MCF 10A (cell line): ENCODE data around the gene USP10. TPM values are rescaled to one million over a fixed set of nuclear protein-coding genes. Genes with fewer than 3 reads are reported as not detected.

Experiments
- BruUV-seq: library from RNA; stranded (reverse); fragments of 400-500 nt; replicated peaks from 2 replicates; lab custom pipeline; 2021; lab: Mats Ljungman, UMichigan
- CTCF ChIA-PET: fragments of 300-600 bp; sonication (Branson Sonifier 250); formaldehyde crosslinking; extraction: SDS; loops from one replicate; lab custom pipeline; 2021; ENCODE audit warnings: antibody characterized with exemption, inconsistent platforms; lab: Yijun Ruan, JAX
- POLR2A ChIA-PET: fragments of 300-600, 350-650 bp; sonication (Branson Sonifier 250); formaldehyde crosslinking; extraction: SDS; loops from one replicate; lab custom pipeline; 2020; ENCODE audit warnings: antibody characterized with exemption, inconsistent platforms; lab: Yijun Ruan, JAX
- DNase-seq: peaks from one replicate; pipeline ENCODE4 v3.0.0-alpha.2; 2018; ENCODE audit not compliant: unreplicated experiment
- H3K27ac Mint-ChIP-seq: one replicate; pipeline ENCODE4 v1.8.0; 2022; ENCODE audit warnings: mild to moderate bottlenecking, low read depth, mixed read lengths; ENCODE audit not compliant: unreplicated experiment
- H3K27me3 Mint-ChIP-seq: one replicate; pipeline ENCODE4 v1.8.0; 2022; ENCODE audit warnings: mixed read lengths; ENCODE audit not compliant: insufficient read depth, unreplicated experiment
- H3K36me3 Mint-ChIP-seq: one replicate; pipeline ENCODE4 v1.8.0; 2022; ENCODE audit warnings: mild to moderate bottlenecking, moderate library complexity, mixed read lengths; ENCODE audit not compliant: insufficient read depth, unreplicated experiment
- H3K4me1 Mint-ChIP-seq: one replicate; pipeline ENCODE4 v1.8.0; 2022; ENCODE audit warnings: mixed read lengths; ENCODE audit not compliant: insufficient read depth, unreplicated experiment
- H3K4me3 Mint-ChIP-seq: one replicate; pipeline ENCODE4 v1.8.0; 2022; ENCODE audit warnings: mild to moderate bottlenecking, moderate library complexity, mixed read lengths; ENCODE audit not compliant: unreplicated experiment
- H3K9me3 Mint-ChIP-seq: one replicate; pipeline ENCODE4 v1.8.0; 2022; ENCODE audit warnings: mixed read lengths; ENCODE audit not compliant: unreplicated experiment
- intact Hi-C: fragments of 100-400 bp; cut with micrococcal nuclease; formaldehyde crosslinking; loops from 2 replicates; pipeline ENCODE4 v1.14.1; 2022
- total RNA-seq: library from RNA; stranded (reverse); gene quantifications from 2 replicates; pipeline ENCODE4 v1.2.3, GENCODE V29; 2022
- TF ChIP-seq, protein P1 (sequence below): fragments of 200-600 bp; IDR thresholded peaks from one replicate; pipeline ENCODE4 v1.8.0; 2022; ENCODE audit warnings: antibody characterized with exemption, mild to moderate bottlenecking; ENCODE audit not compliant: unreplicated experiment

Gene USP10
- total RNA-seq, 1 experiment from 2014 or later = 129 TPM

GRCh38 chr16:84754353-84754856, 54.6 kb downstream of the USP10 start:
- CTCF ChIA-PET = interaction anchor here (0.6 to 9.7 kb wide), 32 partner anchors 8 to 1810 kb away, joined by 3 to 137 read pairs (median 6); no protein-coding TSS in a partner anchor
- Mint-ChIP-seq H3K27me3 (no peaks in the 10 kb centered on the region), H3K36me3 (peaks cover 40% of the 10 kb centered on the region), H3K9me3 (no peaks in the 10 kb centered on the region), H3K4me1 (peaks cover 18% of the 10 kb centered on the region), H3K27ac (peak overlapping the region; percentile 57), H3K4me3 (no peak overlapping the region)
- TF ChIP-seq, protein P1, sequence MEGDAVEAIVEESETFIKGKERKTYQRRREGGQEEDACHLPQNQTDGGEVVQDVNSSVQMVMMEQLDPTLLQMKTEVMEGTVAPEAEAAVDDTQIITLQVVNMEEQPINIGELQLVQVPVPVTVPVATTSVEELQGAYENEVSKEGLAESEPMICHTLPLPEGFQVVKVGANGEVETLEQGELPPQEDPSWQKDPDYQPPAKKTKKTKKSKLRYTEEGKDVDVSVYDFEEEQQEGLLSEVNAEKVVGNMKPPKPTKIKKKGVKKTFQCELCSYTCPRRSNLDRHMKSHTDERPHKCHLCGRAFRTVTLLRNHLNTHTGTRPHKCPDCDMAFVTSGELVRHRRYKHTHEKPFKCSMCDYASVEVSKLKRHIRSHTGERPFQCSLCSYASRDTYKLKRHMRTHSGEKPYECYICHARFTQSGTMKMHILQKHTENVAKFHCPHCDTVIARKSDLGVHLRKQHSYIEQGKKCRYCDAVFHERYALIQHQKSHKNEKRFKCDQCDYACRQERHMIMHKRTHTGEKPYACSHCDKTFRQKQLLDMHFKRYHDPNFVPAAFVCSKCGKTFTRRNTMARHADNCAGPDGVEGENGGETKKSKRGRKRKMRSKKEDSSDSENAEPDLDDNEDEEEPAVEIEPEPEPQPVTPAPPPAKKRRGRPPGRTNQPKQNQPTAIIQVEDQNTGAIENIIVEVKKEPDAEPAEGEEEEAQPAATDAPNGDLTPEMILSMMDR = peak; percentile 67
- intact Hi-C loops = loop anchor here (1.0 to 10.0 kb wide), 4 partner anchors 174 to 330 kb away; no protein-coding TSS in a partner anchor
- DNase-seq = peak; percentile 81
- POLR2A ChIA-PET = interaction anchor here (1.0 to 2.0 kb wide), 5 partner anchors 18 to 218 kb away, joined by 3 to 8 read pairs (median 3); no protein-coding TSS in a partner anchor
- BruUV-seq = no TSS peak

GRCh38 chr16:84754956-84755672, 55.3 kb downstream of the USP10 start:
- Mint-ChIP-seq H3K27me3 (no peaks in the 10 kb centered on the region), H3K27ac (no peak overlapping the region), H3K4me3 (no peak overlapping the region), H3K4me1 (peaks cover 18% of the 10 kb centered on the region), H3K9me3 (no peaks in the 10 kb centered on the region), H3K36me3 (peaks cover 41% of the 10 kb centered on the region)
- no TSS peak for BruUV-seq
- intact Hi-C loops = loop anchor here (1.0 to 10.0 kb wide), 4 partner anchors 173 to 330 kb away; no protein-coding TSS in a partner anchor
- TF ChIP-seq, protein P1 = no peak
- CTCF ChIA-PET = interaction anchor here (0.6 to 9.7 kb wide), 38 partner anchors 9 to 1033 kb away, joined by 3 to 137 read pairs (median 4); no protein-coding TSS in a partner anchor
- DNase-seq = no peak
- POLR2A ChIA-PET = interaction anchor here (0.7 to 2.0 kb wide), 6 partner anchors 19 to 240 kb away, joined by 3 to 8 read pairs (median 4); no protein-coding TSS in a partner anchor

GRCh38 chr16:84756830-84757229, 57.0 kb downstream of the USP10 start:
- TF ChIP-seq, protein P1 = no peak
- Mint-ChIP-seq H3K9me3 (no peaks in the 10 kb centered on the region), H3K27me3 (no peaks in the 10 kb centered on the region), H3K36me3 (peaks cover 49% of the 10 kb centered on the region), H3K4me3 (no peak overlapping the region), H3K4me1 (peaks cover 9% of the 10 kb centered on the region), H3K27ac (peak overlapping the region; percentile 46)
- no TSS peak for BruUV-seq
- ChIA-PET POLR2A (interaction anchor here (1.2 to 1.8 kb wide), 2 partner anchors 32 to 238 kb away, joined by 3 to 4 read pairs; no protein-coding TSS in a partner anchor), CTCF (interaction anchor here (0.6 to 6.6 kb wide), 8 partner anchors 18 to 414 kb away, joined by 3 to 137 read pairs (median 3); no protein-coding TSS in a partner anchor)
- intact Hi-C loops = loop anchor here (10.0 kb wide), 1 partner anchor 328 kb away; no protein-coding TSS in a partner anchor
- no peak for DNase-seq

- TF ChIP-seq, protein P1 = no peak
- CTCF ChIA-PET = interaction anchor here (1.0 to 4.8 kb wide), 3 partner anchors 166 to 252 kb away, joined by 4 to 25 read pairs (median 6); no protein-coding TSS in a partner anchor
- no peak overlapping the region for H3K4me3 Mint-ChIP-seq
- intact Hi-C loops = loop anchor here (10.0 kb wide), 1 partner anchor 326 kb away; no protein-coding TSS in a partner anchor
- no peaks in the 10 kb centered on the region for H3K27me3 Mint-ChIP-seq
- no peaks in the 10 kb centered on the region for H3K4me1 Mint-ChIP-seq
- no peak overlapping the region for H3K27ac Mint-ChIP-seq
- H3K9me3 Mint-ChIP-seq = no peaks in the 10 kb centered on the region
- POLR2A ChIA-PET = interaction anchor here (1.6 kb wide), 1 partner anchor 15 kb away, joined by 3 read pairs; no protein-coding TSS in a partner anchor
- no peak for DNase-seq
- H3K36me3 Mint-ChIP-seq = peaks cover 61% of the 10 kb centered on the region
- BruUV-seq = no TSS peak
These were observed 58.8 kb downstream of the USP10 start for GRCh38 chr16:84758627-84759026.
